ENCODE results near the gene GPR149. TPM values are rescaled to one million over a fixed set of nuclear protein-coding genes. Genes with fewer than 3 reads are reported as not detected.
A peak's percentile ranks its signal among the peaks of the same experiment; 100 is the strongest.
"Not testable (repeated sequence)": the region's sequence is repeated elsewhere in the genome, so short reads cannot be mapped to it uniquely, and the experiment has no call there.

The GPR149 gene
- total and polyA plus RNA-seq, 8 donors: not detected

- ATAC-seq: no peak
- TF ChIP-seq, protein P1, sequence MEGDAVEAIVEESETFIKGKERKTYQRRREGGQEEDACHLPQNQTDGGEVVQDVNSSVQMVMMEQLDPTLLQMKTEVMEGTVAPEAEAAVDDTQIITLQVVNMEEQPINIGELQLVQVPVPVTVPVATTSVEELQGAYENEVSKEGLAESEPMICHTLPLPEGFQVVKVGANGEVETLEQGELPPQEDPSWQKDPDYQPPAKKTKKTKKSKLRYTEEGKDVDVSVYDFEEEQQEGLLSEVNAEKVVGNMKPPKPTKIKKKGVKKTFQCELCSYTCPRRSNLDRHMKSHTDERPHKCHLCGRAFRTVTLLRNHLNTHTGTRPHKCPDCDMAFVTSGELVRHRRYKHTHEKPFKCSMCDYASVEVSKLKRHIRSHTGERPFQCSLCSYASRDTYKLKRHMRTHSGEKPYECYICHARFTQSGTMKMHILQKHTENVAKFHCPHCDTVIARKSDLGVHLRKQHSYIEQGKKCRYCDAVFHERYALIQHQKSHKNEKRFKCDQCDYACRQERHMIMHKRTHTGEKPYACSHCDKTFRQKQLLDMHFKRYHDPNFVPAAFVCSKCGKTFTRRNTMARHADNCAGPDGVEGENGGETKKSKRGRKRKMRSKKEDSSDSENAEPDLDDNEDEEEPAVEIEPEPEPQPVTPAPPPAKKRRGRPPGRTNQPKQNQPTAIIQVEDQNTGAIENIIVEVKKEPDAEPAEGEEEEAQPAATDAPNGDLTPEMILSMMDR (IDR thresholded peaks at IDR 0.05): no peak
- no peaks in the 10 kb centered on the region for H3K27me3 ChIP-seq
- no peaks in the 10 kb centered on the region for H3K4me1 ChIP-seq
- no peaks in the 10 kb centered on the region for H3K36me3 ChIP-seq
- intact Hi-C loops (cut with DNase I): no loop called here
- H3K9me3 ChIP-seq: no peaks in the 10 kb centered on the region
- no peak overlapping the region for H3K27ac ChIP-seq
- H3K4me3 ChIP-seq: no peak overlapping the region
- no peak for DNase-seq
Measured at GRCh38 chr3:154458560-154458959, 28.6 kb upstream of the GPR149 start.

DNA sequence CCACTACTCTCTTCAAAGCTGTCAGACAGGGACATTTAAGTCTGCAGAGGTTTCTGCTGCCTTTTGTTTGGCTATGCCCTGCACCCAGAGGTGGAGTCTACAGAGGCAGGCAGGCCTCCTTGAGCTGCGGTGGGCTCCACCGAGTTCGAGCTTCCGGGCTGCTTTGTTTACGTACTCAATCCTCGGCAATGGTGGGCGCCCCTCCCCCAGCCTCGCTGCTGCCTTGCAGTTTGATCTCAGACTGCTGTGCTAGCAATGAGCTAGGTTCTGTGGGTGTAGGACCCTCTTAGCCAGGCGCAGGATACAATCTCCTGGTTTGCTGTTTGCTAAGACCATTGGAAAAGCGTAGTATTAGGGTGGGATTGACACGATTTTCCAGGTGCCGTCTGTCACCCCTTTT lies 9.1 kb upstream of the GPR149 start:
- ATAC-seq; H3K4me1 ChIP-seq; intact Hi-C loops (cut with DNase I); H3K9me3 ChIP-seq; H3K4me3 ChIP-seq; H3K36me3 ChIP-seq; H3K27me3 ChIP-seq; H3K27ac ChIP-seq: not testable (repeated sequence)
- DNase-seq: peak in 1 of 4 donors; percentile 22

- no peak overlapping the region for H3K27ac ChIP-seq
- ATAC-seq: no peak
Measured at GRCh38 chr3:154431043-154431442, 1.1 kb upstream of the GPR149 start.

DNA sequence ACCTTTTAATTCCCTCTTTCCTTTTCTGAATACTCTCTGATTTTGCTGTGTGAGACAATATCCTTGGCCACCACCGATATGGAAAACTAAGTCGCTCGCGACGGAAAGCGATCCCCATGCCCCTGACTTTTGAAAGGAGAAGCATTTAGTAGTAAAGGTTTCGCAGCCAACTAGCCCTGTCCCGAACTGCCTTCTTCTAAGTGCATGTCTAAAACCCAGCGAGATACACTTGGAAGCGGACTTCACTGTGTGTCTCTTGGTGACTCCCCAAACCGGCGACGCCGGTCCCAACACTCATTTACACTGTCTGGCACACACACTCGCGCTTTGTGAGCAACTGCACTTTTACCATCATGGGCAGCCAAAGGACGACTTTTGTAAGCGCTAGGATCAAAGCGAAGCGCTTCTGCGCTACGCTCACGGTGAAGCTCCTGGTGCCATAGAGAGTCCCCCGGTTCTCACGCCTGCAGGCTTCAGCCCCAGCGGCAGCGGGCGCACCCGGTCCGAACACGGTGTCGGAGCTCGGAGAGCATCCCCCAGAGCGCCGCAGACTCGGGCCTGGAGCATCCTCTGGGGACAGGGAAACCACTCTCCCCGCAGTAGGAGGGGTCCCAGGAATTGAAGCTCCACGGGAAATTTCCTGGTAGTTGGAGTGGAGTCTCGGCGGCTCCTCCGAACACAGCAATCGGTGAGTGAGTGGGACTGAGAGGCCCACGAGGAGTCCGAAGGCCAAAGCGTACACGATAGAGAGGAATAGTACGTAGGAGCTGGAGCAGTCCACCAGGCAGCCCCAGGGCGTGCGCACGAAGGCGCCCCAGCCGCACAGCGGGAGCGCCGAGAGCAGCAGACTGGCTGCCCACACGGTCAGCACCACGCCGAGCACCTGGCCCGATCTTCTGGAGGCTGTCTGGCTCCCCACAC lies 1.4 kb downstream of the GPR149 start:
- Histone ChIP-seq H3K27ac (no peak overlapping the region), H3K4me3 (peak overlapping the region in 1 of 2 donors; percentile 3), H3K4me1 (peaks cover 0 to 13% of the 10 kb centered on the region in 2 donors), H3K36me3 (no peaks in the 10 kb centered on the region), H3K9me3 (no peaks in the 10 kb centered on the region), H3K27me3 (peaks cover 30 to 36% of the 10 kb centered on the region in 2 donors)
- intact Hi-C loops (cut with DNase I): no loop called here
- DNase-seq (peak in 2 of 4 donors; percentile 3 to 63), ATAC-seq (peak; percentile 33)
- TF ChIP-seq, protein P1 (IDR thresholded peaks at IDR 0.05): no peak

More at GRCh38 chr3:154431043-154431442, 1.1 kb upstream of the GPR149 start:
- H3K4me1 ChIP-seq: peaks cover 0 to 13% of the 10 kb centered on the region in 2 donors
- no peak for DNase-seq
- no peaks in the 10 kb centered on the region for H3K36me3 ChIP-seq
- H3K27me3 ChIP-seq: peaks cover 30 to 33% of the 10 kb centered on the region in 2 donors
- TF ChIP-seq, protein P1 (IDR thresholded peaks at IDR 0.05): no peak
- H3K4me3 ChIP-seq: no peak overlapping the region
- H3K9me3 ChIP-seq: peaks cover 0 to 2% of the 10 kb centered on the region in 2 donors
- intact Hi-C loops (cut with DNase I): no loop called here

GRCh38 chr3:154427685-154428285 lies 2.2 kb downstream of the GPR149 start:
- Histone ChIP-seq H3K4me1 (peaks cover 0 to 13% of the 10 kb centered on the region in 2 donors), H3K27ac (no peak overlapping the region), H3K9me3 (no peaks in the 10 kb centered on the region), H3K36me3 (no peaks in the 10 kb centered on the region), H3K4me3 (peak overlapping the region in 1 of 2 donors; percentile 3), H3K27me3 (peaks cover 30 to 36% of the 10 kb centered on the region in 2 donors)
- ATAC-seq (no peak), DNase-seq (peak in 1 of 4 donors; percentile 65)
- TF ChIP-seq, protein P1 (IDR thresholded peaks at IDR 0.05): no peak
- intact Hi-C loops (cut with DNase I): no loop called here
